Measurements from ENCODE around the gene EEPD1. TPM values are rescaled to one million over a fixed set of nuclear protein-coding genes. Genes with fewer than 3 reads are reported as not detected.

Gene EEPD1
- total RNA-seq, 4 donors from 2014 or later, result 1.8 to 18.4 (median 11.2) TPM

DNA sequence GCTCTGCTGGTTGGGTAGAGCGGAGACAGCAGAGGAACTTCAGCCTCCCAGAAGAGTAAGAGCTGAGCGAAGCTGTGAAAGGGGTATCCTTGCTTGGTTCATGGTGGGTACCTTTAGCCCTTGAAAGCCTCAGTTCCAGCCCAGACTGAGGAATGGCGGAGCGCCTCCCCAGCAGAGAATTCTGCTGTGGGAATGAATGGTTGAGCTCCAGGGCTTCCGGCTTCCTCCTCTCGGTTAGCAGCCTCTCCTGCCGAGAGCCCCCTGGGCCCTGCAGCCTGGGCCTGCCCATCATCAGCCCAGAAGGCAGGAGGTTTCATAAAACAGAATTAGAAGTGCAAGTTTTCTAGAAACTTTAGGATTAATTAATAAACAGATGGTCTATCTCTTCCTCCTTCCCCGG, 156.7 kb downstream of the EEPD1 start:
- intact Hi-C loops (cut with DNase I; ENCODE audit: low total_unique reads), result loop anchor here (5.0 kb wide), 1 partner anchor 327 kb away; no protein-coding TSS in a partner anchor
- no peaks in the 10 kb centered on the region for H3K27me3 ChIP-seq
- no peak for DNase-seq

DNA sequence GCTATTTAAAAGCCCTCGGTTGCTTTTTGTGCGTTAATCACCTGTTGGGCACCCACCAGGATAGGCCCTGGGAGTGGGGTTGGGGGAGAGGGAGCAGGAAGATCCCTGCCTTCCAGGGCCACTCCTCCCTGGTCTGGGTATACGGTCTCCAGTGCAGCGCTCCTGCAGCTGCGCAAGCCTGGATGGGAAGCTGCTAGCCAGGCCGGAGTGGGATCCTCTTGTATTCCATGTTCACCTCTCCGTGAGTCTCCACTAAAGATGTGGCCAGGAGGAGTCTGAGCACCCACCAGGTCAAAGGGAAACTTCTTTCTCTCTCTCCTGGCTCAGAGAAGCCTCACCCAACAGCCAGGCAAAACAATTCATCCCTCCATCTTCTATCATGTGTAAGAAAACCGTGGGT, 157.8 kb downstream of the EEPD1 start:
- TF ChIP-seq, protein P1, sequence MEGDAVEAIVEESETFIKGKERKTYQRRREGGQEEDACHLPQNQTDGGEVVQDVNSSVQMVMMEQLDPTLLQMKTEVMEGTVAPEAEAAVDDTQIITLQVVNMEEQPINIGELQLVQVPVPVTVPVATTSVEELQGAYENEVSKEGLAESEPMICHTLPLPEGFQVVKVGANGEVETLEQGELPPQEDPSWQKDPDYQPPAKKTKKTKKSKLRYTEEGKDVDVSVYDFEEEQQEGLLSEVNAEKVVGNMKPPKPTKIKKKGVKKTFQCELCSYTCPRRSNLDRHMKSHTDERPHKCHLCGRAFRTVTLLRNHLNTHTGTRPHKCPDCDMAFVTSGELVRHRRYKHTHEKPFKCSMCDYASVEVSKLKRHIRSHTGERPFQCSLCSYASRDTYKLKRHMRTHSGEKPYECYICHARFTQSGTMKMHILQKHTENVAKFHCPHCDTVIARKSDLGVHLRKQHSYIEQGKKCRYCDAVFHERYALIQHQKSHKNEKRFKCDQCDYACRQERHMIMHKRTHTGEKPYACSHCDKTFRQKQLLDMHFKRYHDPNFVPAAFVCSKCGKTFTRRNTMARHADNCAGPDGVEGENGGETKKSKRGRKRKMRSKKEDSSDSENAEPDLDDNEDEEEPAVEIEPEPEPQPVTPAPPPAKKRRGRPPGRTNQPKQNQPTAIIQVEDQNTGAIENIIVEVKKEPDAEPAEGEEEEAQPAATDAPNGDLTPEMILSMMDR (IDR thresholded peaks at IDR 0.05), result no peak
- TF ChIP-seq POLR2A (IDR thresholded peaks at IDR 0.05), result no peak
- intact Hi-C loops (cut with DNase I; ENCODE audit: low total_unique reads), result no loop called here

More for the DNA sequence above, 156.7 kb downstream of the EEPD1 start:
- H3K9me3 ChIP-seq, result no peaks in the 10 kb centered on the region
- no peak overlapping the region for H3K27ac ChIP-seq
- no peaks in the 10 kb centered on the region for H3K4me1 ChIP-seq
- H3K36me3 ChIP-seq, result no peaks in the 10 kb centered on the region
- no peak overlapping the region for H3K4me3 ChIP-seq
- TF ChIP-seq POLR2A (IDR thresholded peaks at IDR 0.05), result no peak
- TF ChIP-seq, protein P1 (IDR thresholded peaks at IDR 0.05), result no peak

DNA sequence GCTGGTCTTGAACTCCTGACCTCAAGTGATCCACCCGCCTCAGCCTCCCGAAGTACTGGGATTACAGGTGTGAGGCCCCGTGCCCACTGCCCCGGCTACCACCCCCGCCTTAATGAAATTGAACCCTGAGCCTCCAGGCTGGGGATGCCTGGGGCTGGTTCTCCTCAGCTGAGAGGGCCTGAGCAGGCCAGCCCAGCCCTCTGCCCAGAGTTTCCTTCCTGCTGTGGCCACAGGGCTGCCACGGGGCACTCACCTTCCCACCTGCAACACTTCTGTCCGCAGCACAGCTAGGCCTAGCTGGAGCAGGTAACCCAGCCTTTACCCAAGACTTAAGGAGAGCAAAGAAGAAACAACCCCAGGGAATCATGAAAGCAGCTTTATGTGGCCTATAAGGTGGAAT, 158.5 kb downstream of the EEPD1 start:
- Histone ChIP-seq H3K27me3 (no peaks in the 10 kb centered on the region), H3K4me3 (no peak overlapping the region), H3K9me3 (no peaks in the 10 kb centered on the region), H3K4me1 (no peaks in the 10 kb centered on the region), H3K27ac (no peak overlapping the region), H3K36me3 (no peaks in the 10 kb centered on the region)
- TF ChIP-seq POLR2A (IDR thresholded peaks at IDR 0.05), result no peak
- TF ChIP-seq, protein P1 (IDR thresholded peaks at IDR 0.05), result no peak
- DNase-seq, result no peak
- intact Hi-C loops (cut with DNase I; ENCODE audit: low total_unique reads), result no loop called here

More for the DNA sequence above, 157.8 kb downstream of the EEPD1 start:
- no peak overlapping the region for H3K4me3 ChIP-seq
- DNase-seq, result no peak
- no peaks in the 10 kb centered on the region for H3K36me3 ChIP-seq
- H3K27me3 ChIP-seq, result no peaks in the 10 kb centered on the region
- no peak overlapping the region for H3K27ac ChIP-seq
- H3K4me1 ChIP-seq, result no peaks in the 10 kb centered on the region
- H3K9me3 ChIP-seq, result no peaks in the 10 kb centered on the region

DNA sequence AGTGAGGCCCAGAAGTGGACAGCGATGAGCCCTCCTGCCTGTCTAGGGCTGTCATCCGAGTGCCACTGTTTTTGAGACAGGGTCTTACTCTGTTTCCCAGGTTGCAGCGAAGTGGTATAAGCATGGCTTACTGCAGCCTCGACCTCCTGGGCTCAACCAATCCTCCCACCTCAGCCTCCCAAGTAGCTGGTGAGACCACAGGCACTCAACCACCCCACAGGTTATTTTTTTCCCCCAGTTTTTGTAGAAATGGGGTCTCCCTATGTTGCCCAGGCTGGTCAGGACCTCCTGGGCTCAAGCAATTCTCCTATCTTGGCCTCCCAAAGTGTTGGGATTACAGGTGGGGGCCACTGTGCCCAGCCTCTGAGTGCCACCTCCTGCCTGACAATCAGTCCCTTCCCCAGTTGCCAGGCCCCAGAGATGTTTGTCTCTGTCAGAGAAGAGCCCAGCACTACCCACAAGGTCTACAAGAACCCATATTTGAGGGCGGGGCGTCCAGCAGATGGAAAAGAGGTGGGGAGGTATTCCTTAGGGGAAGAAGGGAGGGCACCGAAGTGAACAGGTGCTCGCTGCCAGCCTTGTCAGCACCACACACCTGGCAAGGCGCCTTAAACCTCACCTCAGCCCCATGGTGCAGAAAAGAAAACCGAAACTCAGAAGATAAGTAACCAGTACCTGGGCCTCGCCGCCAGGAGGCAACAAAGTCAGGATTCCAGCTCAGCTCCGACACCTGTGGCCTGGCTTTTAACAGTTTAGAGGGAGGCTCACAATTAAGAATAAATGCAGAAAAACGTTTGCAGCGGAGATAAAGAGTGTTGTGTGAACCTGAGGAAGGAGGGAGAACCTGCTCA, 159.2 kb downstream of the EEPD1 start:
- Histone ChIP-seq H3K36me3 (no peaks in the 10 kb centered on the region), H3K9me3 (no peaks in the 10 kb centered on the region), H3K27me3 (no peaks in the 10 kb centered on the region), H3K4me3 (no peak overlapping the region), H3K4me1 (no peaks in the 10 kb centered on the region), H3K27ac (no peak overlapping the region)
- TF ChIP-seq, protein P1 (IDR thresholded peaks at IDR 0.05), result no peak
- TF ChIP-seq POLR2A (IDR thresholded peaks at IDR 0.05), result no peak
- DNase-seq, result no peak
- intact Hi-C loops (cut with DNase I; ENCODE audit: low total_unique reads), result no loop called here

DNA sequence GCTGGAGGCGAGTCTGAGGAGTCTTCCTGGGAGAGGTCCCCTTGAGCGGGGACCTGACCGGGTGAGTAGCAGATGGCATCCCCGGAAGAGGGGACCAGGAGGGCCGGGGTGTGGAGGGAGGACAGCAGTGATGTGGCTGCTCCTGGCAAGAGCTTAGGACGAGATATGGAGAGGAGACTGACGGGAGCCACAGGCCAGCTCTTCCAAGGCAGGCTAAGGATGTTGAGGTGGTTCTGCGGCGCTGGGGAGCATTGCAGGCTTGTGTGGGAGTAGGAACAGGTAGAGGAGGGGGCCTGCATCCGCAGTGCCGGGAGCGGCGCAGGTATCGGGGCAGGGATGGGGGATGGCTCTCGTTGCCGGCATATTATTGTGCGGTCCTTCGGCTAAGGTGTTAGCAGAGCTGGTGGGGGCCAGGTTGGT, 159.9 kb downstream of the EEPD1 start:
- H3K27ac ChIP-seq, result no peak overlapping the region
- TF ChIP-seq, protein P1 (IDR thresholded peaks at IDR 0.05), result no peak
- TF ChIP-seq POLR2A (IDR thresholded peaks at IDR 0.05), result no peak
- no peaks in the 10 kb centered on the region for H3K9me3 ChIP-seq
- H3K36me3 ChIP-seq, result no peaks in the 10 kb centered on the region
- H3K4me1 ChIP-seq, result no peaks in the 10 kb centered on the region
- H3K27me3 ChIP-seq, result no peaks in the 10 kb centered on the region
- H3K4me3 ChIP-seq, result no peak overlapping the region
- intact Hi-C loops (cut with DNase I; ENCODE audit: low total_unique reads), result no loop called here
- no peak for DNase-seq

Measured in uterus (tissue), 4 donors.